Hematopoietic multipotent progenitor cell treated with erythropoietin and hydrocortisone succinate and interleukin-3 and kit ligand, for 6 days (in vitro differentiated cells): ENCODE measurements around the gene IFIH1.

Experiments used
- DNase-seq: peaks from one replicate; pipeline ENCODE4 v3.0.0-alpha.2; 2015

IFIH1 gene

DNA sequence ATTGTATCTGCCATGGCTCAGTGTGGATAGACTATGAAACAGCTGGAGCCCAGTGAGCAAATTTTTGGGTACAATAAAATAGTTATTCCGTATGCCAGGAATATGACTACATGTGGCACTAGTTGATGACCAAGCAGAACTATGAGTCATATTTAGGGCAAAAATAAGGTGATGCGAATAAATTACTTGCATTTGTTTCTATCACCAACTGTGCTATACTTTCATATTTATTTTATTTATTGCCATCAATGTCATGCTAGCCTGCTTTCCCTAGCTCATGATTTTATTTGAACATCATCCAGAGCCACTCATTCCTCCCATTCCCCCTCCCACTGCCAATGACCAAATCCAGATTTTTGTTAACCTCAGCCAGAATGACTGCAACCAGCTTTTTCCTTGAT is 61.9 kb downstream of the IFIH1 start:
- DNase-seq = no peak

DNA sequence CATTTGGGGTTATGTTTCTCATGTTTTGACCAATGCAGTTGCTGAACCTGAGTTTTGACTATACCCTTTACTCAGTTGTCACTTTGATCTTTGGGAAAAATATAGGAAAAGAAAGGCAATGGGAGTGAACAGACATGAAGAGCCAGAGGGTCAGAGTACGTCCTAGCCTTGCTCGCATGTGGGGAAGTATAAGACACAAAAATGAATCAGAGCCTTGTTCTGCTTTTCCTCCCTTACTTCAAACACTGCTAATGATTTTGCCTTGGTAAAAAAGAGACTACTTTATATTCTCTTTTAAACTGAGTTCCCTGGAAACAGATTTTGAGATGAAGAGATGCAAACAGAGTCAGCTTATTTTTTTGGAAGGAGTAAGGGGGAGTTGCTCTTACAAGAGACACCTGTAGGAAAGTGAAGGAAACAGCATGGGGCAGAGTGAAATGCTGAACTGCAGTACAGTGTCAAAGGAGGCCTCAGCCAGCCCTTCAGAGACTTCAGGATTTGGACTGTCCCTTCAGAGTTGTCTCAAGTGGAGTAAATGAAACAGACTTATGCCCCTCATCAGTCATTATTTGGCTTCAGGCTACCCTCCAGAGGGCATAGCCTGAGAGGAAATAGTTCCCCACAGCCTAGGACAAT is 64.1 kb downstream of the IFIH1 start:
- DNase-seq = no peak

GRCh38 chr2:162253435-162253834 is 65.0 kb downstream of the IFIH1 start:
- DNase-seq = no peak

DNA sequence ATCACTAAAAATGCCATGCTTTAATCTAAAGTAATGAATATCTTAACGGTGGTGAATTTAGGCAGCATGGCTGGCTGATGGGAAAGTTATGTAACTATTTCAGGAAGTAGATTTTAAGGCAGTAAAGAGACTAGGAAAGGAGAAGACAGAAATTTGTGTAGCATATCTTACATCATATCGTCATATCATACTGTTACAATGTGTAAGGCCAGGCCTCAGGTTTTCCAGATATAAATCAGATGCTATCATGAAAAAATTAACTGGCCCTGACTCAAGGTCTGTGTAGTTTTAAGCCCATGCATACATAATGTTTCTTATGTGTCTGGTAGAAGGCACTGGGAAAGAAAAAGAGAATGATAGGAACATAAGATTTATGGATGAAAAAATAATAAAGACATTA is 66.3 kb downstream of the IFIH1 start:
- DNase-seq = peak; percentile 30

GRCh38 chr2:162245781-162246180 is 72.7 kb downstream of the IFIH1 start:
- DNase-seq = no peak

GRCh38 chr2:162245061-162245460 is 73.4 kb downstream of the IFIH1 start:
- no peak for DNase-seq

GRCh38 chr2:162244541-162245031 is 73.9 kb downstream of the IFIH1 start:
- no peak for DNase-seq

DNA sequence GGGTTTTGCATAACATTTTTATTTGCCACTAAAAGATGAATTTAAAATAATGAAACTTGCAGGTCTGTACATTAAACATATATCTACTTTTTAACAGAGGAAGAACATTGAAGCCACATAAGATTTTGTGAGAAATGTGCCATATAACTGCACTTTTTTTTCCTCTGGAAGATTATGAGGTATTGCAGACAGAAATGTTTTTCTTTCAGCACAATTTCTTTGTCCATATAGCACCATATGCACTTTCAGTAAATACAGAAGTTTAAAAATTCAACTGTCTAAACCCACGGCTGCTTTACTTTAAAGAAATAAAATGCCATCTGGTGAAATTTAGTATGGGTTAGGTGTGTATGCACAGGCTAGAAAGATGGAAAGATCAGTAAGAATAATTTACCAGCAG is 74.8 kb downstream of the IFIH1 start:
- DNase-seq = no peak

DNA sequence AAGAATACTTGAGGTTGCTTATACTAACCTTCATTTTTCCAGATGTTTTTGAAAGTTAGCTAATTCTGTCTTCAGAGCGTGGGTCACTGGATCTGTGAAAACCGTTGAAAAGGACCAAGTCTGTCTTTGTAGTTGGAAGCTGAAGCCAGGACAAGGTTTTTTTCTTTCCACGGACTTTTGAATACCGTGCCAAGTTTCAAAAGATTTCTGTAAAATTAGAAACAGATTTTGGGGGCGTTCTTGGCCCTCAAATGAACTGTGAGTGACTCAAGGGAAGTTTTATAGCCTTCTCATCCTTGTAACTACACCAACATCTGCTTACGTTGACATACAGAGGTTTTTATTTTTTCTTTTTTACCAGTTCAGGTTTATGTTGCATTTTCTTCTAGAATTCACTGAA is 75.2 kb downstream of the IFIH1 start, which contains the start of gene FAP:
TSS of gene FAP (minus strand) at position 152 of the 400 bp plus-strand sequence. CDS start at position 34, 118 bp downstream.
- DNase-seq = no peak

- DNase-seq = no peak
These were observed 75.8 kb downstream of the IFIH1 start for GRCh38 chr2:162242586-162243280.

DNA sequence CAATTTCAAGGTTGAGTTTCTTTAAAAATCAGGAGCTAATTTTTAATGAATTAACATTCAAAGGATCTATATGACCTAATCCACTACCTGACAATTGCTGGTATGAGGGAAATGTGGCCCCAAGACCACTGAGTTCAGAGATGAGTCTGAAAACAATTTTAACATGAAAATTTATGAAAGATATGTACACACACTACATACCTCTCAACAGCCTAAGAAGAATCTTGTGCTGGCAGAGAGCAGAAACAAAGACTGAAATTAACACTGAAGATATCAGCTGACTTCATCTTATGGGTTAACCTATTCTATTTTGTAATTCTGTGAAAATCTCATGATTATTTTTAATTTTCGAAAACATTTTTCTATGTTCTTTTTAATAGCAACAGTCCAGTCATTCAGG is 76.9 kb downstream of the IFIH1 start:
- no peak for DNase-seq

- no peak for DNase-seq
These were observed 83.6 kb downstream of the IFIH1 start for GRCh38 chr2:162234620-162235462.

GRCh38 chr2:162233197-162233596 is 85.3 kb downstream of the IFIH1 start:
- no peak for DNase-seq

DNA sequence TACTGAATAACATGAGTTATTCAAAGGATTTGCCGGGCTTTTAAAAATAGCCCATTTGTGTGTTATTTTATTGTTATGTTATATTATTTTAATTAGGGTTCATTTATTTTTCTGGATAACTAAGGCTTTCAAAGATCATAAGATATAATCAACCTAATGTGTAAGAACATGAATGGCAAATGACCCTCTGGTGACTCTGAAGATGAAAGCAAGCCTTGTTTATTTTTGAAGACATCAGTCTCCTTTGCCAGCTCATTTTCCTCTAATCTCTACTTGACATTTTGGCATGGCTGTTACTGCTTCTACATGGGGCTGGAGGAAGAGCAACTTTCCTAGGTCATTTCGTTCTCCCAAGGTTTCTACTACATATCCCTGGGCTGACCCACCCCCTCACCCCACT is 85.8 kb downstream of the IFIH1 start:
- DNase-seq = no peak

GRCh38 chr2:162232027-162232426 is 86.5 kb downstream of the IFIH1 start:
- no peak for DNase-seq

- DNase-seq = no peak
These were observed 87.7 kb downstream of the IFIH1 start for GRCh38 chr2:162230761-162231160.

DNA sequence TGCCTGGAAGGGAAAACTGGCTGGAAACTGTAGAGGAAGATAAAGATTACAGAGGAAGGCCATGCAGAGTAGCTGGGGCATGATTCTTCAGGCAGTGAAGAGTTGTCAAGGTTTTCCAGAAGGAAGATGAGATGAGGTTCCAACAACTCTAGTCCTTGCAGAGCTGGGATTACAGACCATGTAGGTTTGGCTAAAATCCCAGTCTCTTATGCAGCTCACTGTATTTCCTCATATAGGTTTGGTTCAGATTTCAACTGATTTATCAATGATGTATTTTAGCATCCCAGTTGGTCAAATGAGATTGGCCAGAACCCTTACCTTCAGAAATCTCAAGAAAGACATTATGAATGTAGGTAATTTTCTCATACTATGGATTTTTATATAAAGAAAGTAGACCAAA is 91.6 kb downstream of the IFIH1 start:
- no peak for DNase-seq

DNA sequence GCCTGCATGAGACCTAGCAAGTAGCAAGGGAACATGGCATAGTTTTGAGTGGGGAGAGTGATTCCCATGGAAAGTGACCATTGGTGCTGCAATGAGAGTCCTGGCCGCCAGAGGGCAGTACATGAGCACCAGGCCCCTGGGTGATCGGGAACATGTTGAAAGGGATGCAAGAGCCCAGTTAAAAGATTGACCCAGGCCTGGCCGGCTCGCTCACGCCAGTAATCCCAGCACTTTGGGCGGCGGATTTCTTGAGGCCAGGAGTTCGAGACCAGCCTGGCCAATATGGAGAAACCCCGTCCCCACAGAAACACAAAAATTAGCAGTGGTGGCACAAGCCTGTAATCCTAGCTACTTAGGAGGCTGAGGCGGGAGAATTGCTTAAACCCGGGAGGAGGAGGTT is 97.4 kb downstream of the IFIH1 start:
- DNase-seq = peak; percentile 68

GRCh38 chr2:162220368-162220767 is 98.1 kb downstream of the IFIH1 start:
- DNase-seq = no peak

DNA sequence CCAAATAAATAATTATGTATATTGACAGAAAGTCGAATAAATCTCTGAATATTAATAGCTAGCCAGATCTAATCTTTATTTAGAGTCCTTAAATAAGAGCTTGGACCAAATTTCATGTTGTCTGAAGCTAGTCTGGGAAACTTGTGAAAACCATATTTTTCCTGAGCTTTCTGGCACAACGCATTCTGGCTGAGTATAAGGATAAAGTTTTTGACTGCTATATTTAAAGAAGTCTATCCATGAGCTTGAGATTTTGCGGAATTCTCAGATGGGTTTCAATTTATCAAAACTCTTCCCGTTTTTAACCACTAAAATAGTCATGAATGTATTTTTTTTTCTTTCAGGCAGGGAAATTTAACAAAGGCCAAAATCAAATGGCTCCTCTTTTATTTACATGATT is 99.1 kb downstream of the IFIH1 start:
- no peak for DNase-seq

- DNase-seq = no peak
These were observed 100.9 kb downstream of the IFIH1 start for GRCh38 chr2:162217598-162217997.
